ENCODE data around the gene FLYWCH1.

- no peak for TF ChIP-seq CTCF (IDR thresholded peaks at IDR 0.05 in 4 of 5, conservative IDR thresholded peaks at IDR 0.05 in 1 of 5)
- TF ChIP-seq POLR2A (IDR thresholded peaks at IDR 0.05) = no peak
Measured at GRCh38 chr16:2987833-2988232, 76.1 kb downstream of the FLYWCH1 start.
